Mesodermal cell (in vitro differentiated cells): Measurements from ENCODE around the gene PCSK9.

Experiments used
- H3K27ac ChIP-seq: 2 replicates; pipeline ENCODE4 v1.7.0; 2013; ENCODE audit warnings: mild to moderate bottlenecking, low read depth, low read length, moderate library complexity; ENCODE audit not compliant: severe bottlenecking
- H3K36me3 ChIP-seq: 2 replicates; pipeline ENCODE4 v1.7.1; 2013; ENCODE audit warnings: mild to moderate bottlenecking, low read length, moderate library complexity; ENCODE audit not compliant: control insufficient read depth, insufficient read depth
- H3K4me1 ChIP-seq: one replicate; pipeline ENCODE4 v1.7.1; 2013; ENCODE audit warnings: mild to moderate bottlenecking, low read length; ENCODE audit not compliant: insufficient read depth, control insufficient read depth, poor library complexity, severe bottlenecking
- H3K4me3 ChIP-seq: 2 replicates; pipeline ENCODE4 v1.7.0; 2013; ENCODE audit warnings: low read length, control low read depth, mild to moderate bottlenecking; ENCODE audit not compliant: insufficient read depth, poor library complexity, severe bottlenecking; ENCODE audit errors: extremely low read depth
- H3K9me3 ChIP-seq: 2 replicates; pipeline ENCODE4 v1.7.1; 2013; ENCODE audit warnings: mild to moderate bottlenecking, low read length, moderate library complexity; ENCODE audit not compliant: control insufficient read depth
- WGBS, 2 experiments: methylation state at CpG; one replicate each; pipeline ENCODE4 v1.1.5; 2013; ENCODE audit warnings: missing lambda C conversion rate in 2 of 2; ENCODE audit not compliant: insufficient coverage in 2 of 2; 5-methylcytosine and 5-hydroxymethylcytosine counted together

PCSK9 gene

GRCh38 chr1:55060133-55060999 is 21.0 kb downstream of the PCSK9 start:
- no peaks in the 10 kb centered on the region for H3K9me3 ChIP-seq
- no peaks in the 10 kb centered on the region for H3K36me3 ChIP-seq
- peaks cover 8% of the 10 kb centered on the region for H3K4me1 ChIP-seq
- no peak overlapping the region for H3K4me3 ChIP-seq
- WGBS, 2 experiments = 92 to 96% methylated on average over 12 of the region's 14 CpGs
- H3K27ac ChIP-seq = no peak overlapping the region

GRCh38 chr1:55061000-55061705 is 21.8 kb downstream of the PCSK9 start:
- Histone ChIP-seq H3K4me3 (no peak overlapping the region), H3K4me1 (peaks cover 8% of the 10 kb centered on the region), H3K27ac (no peak overlapping the region), H3K9me3 (no peaks in the 10 kb centered on the region), H3K36me3 (peaks cover 6% of the 10 kb centered on the region)
- 86 to 99% methylated on average over 10 to 11 of the region's 13 CpGs for WGBS, 2 experiments

GRCh38 chr1:55061706-55062321 is 22.5 kb downstream of the PCSK9 start:
- no peaks in the 10 kb centered on the region for H3K9me3 ChIP-seq
- 85 to 98% methylated on average over 4 of the region's 4 CpGs for WGBS, 2 experiments
- H3K4me3 ChIP-seq = no peak overlapping the region
- no peak overlapping the region for H3K27ac ChIP-seq
- peaks cover 8% of the 10 kb centered on the region for H3K4me1 ChIP-seq
- H3K36me3 ChIP-seq = peaks cover 12% of the 10 kb centered on the region

GRCh38 chr1:55062801-55063576 is 23.6 kb downstream of the PCSK9 start:
- Histone ChIP-seq H3K36me3 (peaks cover 23% of the 10 kb centered on the region), H3K4me3 (no peak overlapping the region), H3K9me3 (no peaks in the 10 kb centered on the region), H3K27ac (no peak overlapping the region), H3K4me1 (peaks cover 8% of the 10 kb centered on the region)
- 96 to 97% methylated on average over 20 to 28 of the region's 29 CpGs for WGBS, 2 experiments

GRCh38 chr1:55063577-55063942 is 24.2 kb downstream of the PCSK9 start:
- WGBS, 2 experiments = 97 to 98% methylated on average over 8 to 9 of the region's 9 CpGs
- Histone ChIP-seq H3K4me1 (peaks cover 8% of the 10 kb centered on the region), H3K9me3 (no peaks in the 10 kb centered on the region), H3K27ac (no peak overlapping the region), H3K36me3 (peaks cover 24% of the 10 kb centered on the region), H3K4me3 (no peak overlapping the region)

GRCh38 chr1:55064071-55064581 is 24.8 kb downstream of the PCSK9 start:
- peaks cover 30% of the 10 kb centered on the region for H3K36me3 ChIP-seq
- H3K27ac ChIP-seq = no peak overlapping the region
- H3K4me1 ChIP-seq = peaks cover 8% of the 10 kb centered on the region
- 65 to 79% methylated on average over 7 to 11 of the region's 12 CpGs for WGBS, 2 experiments
- no peak overlapping the region for H3K4me3 ChIP-seq
- no peaks in the 10 kb centered on the region for H3K9me3 ChIP-seq

- Histone ChIP-seq H3K4me1 (peaks cover 8% of the 10 kb centered on the region), H3K27ac (no peak overlapping the region), H3K36me3 (peaks cover 37% of the 10 kb centered on the region), H3K4me3 (no peak overlapping the region), H3K9me3 (no peaks in the 10 kb centered on the region)
- 93 to 100% methylated on average over 2 of the region's 2 CpGs for WGBS, 2 experiments
These were observed 25.5 kb downstream of the PCSK9 start for GRCh38 chr1:55064861-55065263.

- Histone ChIP-seq H3K36me3 (peaks cover 45% of the 10 kb centered on the region), H3K9me3 (no peaks in the 10 kb centered on the region), H3K4me1 (peaks cover 8% of the 10 kb centered on the region), H3K4me3 (no peak overlapping the region), H3K27ac (no peak overlapping the region)
- WGBS, 2 experiments = 88 to 95% methylated on average over 3 of the region's 4 CpGs
These were observed 26.3 kb downstream of the PCSK9 start for GRCh38 chr1:55065648-55066047.

GRCh38 chr1:55067022-55067778 is 27.9 kb downstream of the PCSK9 start:
- peaks cover 59% of the 10 kb centered on the region for H3K36me3 ChIP-seq
- WGBS, 2 experiments = 88 to 98% methylated on average over 14 of the region's 17 CpGs
- no peak overlapping the region for H3K4me3 ChIP-seq
- H3K4me1 ChIP-seq = peaks cover 8% of the 10 kb centered on the region
- H3K27ac ChIP-seq = no peak overlapping the region
- no peaks in the 10 kb centered on the region for H3K9me3 ChIP-seq
